IMR-90 (cell line): Measurements from ENCODE around the gene MAP3K5. TPM values are rescaled to one million over a fixed set of nuclear protein-coding genes. Genes with fewer than 3 reads are reported as not detected.

Experiments
- ATAC-seq: fragments of 200-7000 bp; cut with Tn5 transposase; 2 replicates; pipeline ENCODE4 v1.9.1; 2020; ENCODE audit warnings: low read depth, mild to moderate bottlenecking, moderate library complexity
- BruUV-seq: library from RNA; stranded (reverse); fragments of 400-500 nt; replicated peaks from 2 replicates; lab custom pipeline; 2021; lab: Mats Ljungman, UMichigan
- CTCF ChIA-PET: fragments of 300-600 bp; formaldehyde crosslinking; extraction: SDS; loops from one replicate; lab custom pipeline; 2021; ENCODE audit warnings: antibody characterized with exemption; lab: Yijun Ruan, JAX
- POLR2A ChIA-PET: fragments of 300-600 bp; sonication (Branson Sonifier 250); formaldehyde crosslinking; loops from one replicate; lab custom pipeline; 2022; ENCODE audit warnings: antibody characterized with exemption; ENCODE audit not compliant: unreplicated experiment; lab: Charles Lee
- DNase-seq: peaks from one replicate; pipeline ENCODE4 v3.0.0; 2013
- H2AFZ ChIP-seq: replicated peaks from 2 replicates; pipeline ENCODE3; 2013; ENCODE audit warnings: low read length, mild to moderate bottlenecking; ENCODE audit not compliant: poor library complexity
- H2AK5ac ChIP-seq: 2 replicates; pipeline ENCODE4 v1.6.1; 2013; ENCODE audit warnings: low read depth, low read length, inconsistent platforms
- H2AK9ac ChIP-seq: replicated peaks from 2 replicates; pipeline ENCODE3; 2013; ENCODE audit warnings: mild to moderate bottlenecking, low read depth, low read length, moderate library complexity; ENCODE audit not compliant: poor library complexity
- H2BK120ac ChIP-seq: 2 replicates; pipeline ENCODE4 v1.6.1; 2013; ENCODE audit warnings: low read depth, low read length, inconsistent platforms
- H2BK15ac ChIP-seq: 3 replicates; pipeline ENCODE4 v1.6.1; 2013; ENCODE audit warnings: low read depth, low read length, inconsistent platforms
- H2BK20ac ChIP-seq: 2 replicates; pipeline ENCODE4 v1.6.1; 2013; ENCODE audit warnings: low read depth, mild to moderate bottlenecking, inconsistent platforms, low read length, moderate library complexity
- H2BK5ac ChIP-seq: 2 replicates; pipeline ENCODE4 v1.6.1; 2013; ENCODE audit warnings: mild to moderate bottlenecking, low read depth, low read length, inconsistent platforms; ENCODE audit not compliant: poor library complexity, severe bottlenecking
- H3K14ac ChIP-seq: replicated peaks from 2 replicates; pipeline ENCODE4 v1.6.1; 2013; ENCODE audit warnings: low read depth, low read length, inconsistent platforms
- H3K18ac ChIP-seq: 2 replicates; pipeline ENCODE4 v1.6.1; 2013; ENCODE audit warnings: low read depth, low read length, control low read depth
- H3K23ac ChIP-seq: 2 replicates; pipeline ENCODE4 v1.6.1; 2013; ENCODE audit warnings: low read depth, low read length, inconsistent platforms
- H3K27ac ChIP-seq: 2 replicates; pipeline ENCODE4 v1.5.1; 2013; ENCODE audit warnings: mild to moderate bottlenecking, control low read depth, low read length; ENCODE audit not compliant: insufficient read depth
- H3K27me3 ChIP-seq: 2 replicates; pipeline ENCODE4 v1.6.1; 2013; ENCODE audit warnings: low read length; ENCODE audit not compliant: control insufficient read depth, insufficient read depth
- H3K36me3 ChIP-seq: 2 replicates; pipeline ENCODE4 v1.6.1; 2013; ENCODE audit warnings: low read length, mixed read lengths; ENCODE audit not compliant: control insufficient read depth, insufficient read depth
- H3K4ac ChIP-seq: 2 replicates; pipeline ENCODE4 v1.6.1; 2013; ENCODE audit warnings: low read depth, low read length, inconsistent platforms
- H3K4me1 ChIP-seq: 2 replicates; pipeline ENCODE4 v1.6.1; 2013; ENCODE audit warnings: low read length, mixed read lengths; ENCODE audit not compliant: control insufficient read depth, insufficient read depth
- H3K4me2 ChIP-seq: 2 replicates; pipeline ENCODE4 v1.6.1; 2013; ENCODE audit warnings: low read depth, mild to moderate bottlenecking, control low read depth, low read length, moderate library complexity
- H3K4me3 ChIP-seq: 2 replicates; pipeline ENCODE4 v1.5.1; 2013; ENCODE audit warnings: low read depth, mild to moderate bottlenecking, control low read depth, low read length, moderate library complexity; ENCODE audit not compliant: insufficient read depth
- H3K56ac ChIP-seq: 2 replicates; pipeline ENCODE4 v1.6.1; 2013; ENCODE audit warnings: low read length, inconsistent platforms; ENCODE audit not compliant: insufficient read depth; ENCODE audit errors: extremely low read depth
- H3K79me1 ChIP-seq, 2 experiments: 2 replicates each; pipeline ENCODE4 v1.6.1; 2013; ENCODE audit warnings: low read length in 2 of 2, inconsistent platforms in 1 of 2, low read depth in 1 of 2
- H3K9ac ChIP-seq: 2 replicates; pipeline ENCODE4 v1.6.1; 2013; ENCODE audit warnings: low read depth, low read length, control low read depth
- H3K9me1 ChIP-seq: 2 replicates; pipeline ENCODE4 v1.6.1; 2013; ENCODE audit warnings: low read length, inconsistent platforms; ENCODE audit not compliant: insufficient read depth
- H3K9me3 ChIP-seq: 2 replicates; pipeline ENCODE4 v1.6.1; 2013; ENCODE audit warnings: low read length; ENCODE audit not compliant: control insufficient read depth, insufficient read depth
- H4K20me1 ChIP-seq: 2 replicates; pipeline ENCODE4 v1.6.1; 2013; ENCODE audit warnings: low read length, inconsistent platforms; ENCODE audit not compliant: insufficient read depth
- H4K5ac ChIP-seq: 2 replicates; pipeline ENCODE4 v1.6.1; 2013; ENCODE audit warnings: mild to moderate bottlenecking, low read depth, low read length, control low read depth
- H4K8ac ChIP-seq, 2 experiments: 2 replicates each; pipeline ENCODE4 v1.6.1; 2013; ENCODE audit warnings: low read depth in 2 of 2, low read length in 2 of 2, control low read depth in 1 of 2, inconsistent platforms in 1 of 2
- H4K91ac ChIP-seq: 2 replicates; pipeline ENCODE4 v1.6.1; 2013; ENCODE audit warnings: low read depth, low read length, inconsistent platforms; ENCODE audit not compliant: insufficient read depth
- BHLHE40 ChIP-seq: fragments of 150-350 bp; IDR thresholded peaks from 2 replicates; pipeline ENCODE4 v1.6.1; 2016; ENCODE audit warnings: mild to moderate bottlenecking, low read depth, low read length
- CEBPB ChIP-seq: IDR thresholded peaks from 2 replicates; pipeline ENCODE4 v1.6.1; 2012; ENCODE audit warnings: low read depth, low read length, improper control_type of control experiment
- CHD1 ChIP-seq: IDR thresholded peaks from 2 replicates; pipeline ENCODE4 v1.6.1; 2012; ENCODE audit warnings: low read depth, low read length, improper control_type of control experiment
- CTCF ChIP-seq: conservative IDR thresholded peaks from 2 replicates; pipeline ENCODE4 v1.5.1; 2012; ENCODE audit warnings: mild to moderate bottlenecking, low read depth, low read length, improper control_type of control experiment
- ELK1 ChIP-seq: fragments of 150-350 bp; IDR thresholded peaks from 2 replicates; pipeline ENCODE4 v1.6.1; 2016; ENCODE audit warnings: low read depth, mild to moderate bottlenecking, low read length, moderate library complexity, borderline replicate concordance
- FOS ChIP-seq: fragments of 150-350 bp; IDR thresholded peaks from 2 replicates; pipeline ENCODE4 v1.6.1; 2016; ENCODE audit warnings: low read depth, low read length
- MAFK ChIP-seq: IDR thresholded peaks from 2 replicates; pipeline ENCODE4 v1.6.1; 2012; ENCODE audit warnings: low read depth, low read length, improper control_type of control experiment
- MAZ ChIP-seq: IDR thresholded peaks from 2 replicates; pipeline ENCODE4 v1.6.1; 2012; ENCODE audit warnings: low read depth, mild to moderate bottlenecking, low read length, improper control_type of control experiment, moderate library complexity, borderline replicate concordance
- MXI1 ChIP-seq: IDR thresholded peaks from 2 replicates; pipeline ENCODE4 v1.6.1; 2012; ENCODE audit warnings: low read depth, mild to moderate bottlenecking, low read length, moderate library complexity, borderline replicate concordance
- NFE2L2 ChIP-seq: fragments of 150-350 bp; IDR thresholded peaks from 2 replicates; pipeline ENCODE4 v1.6.1; 2016; ENCODE audit warnings: low read depth, mild to moderate bottlenecking, low read length
- POLR2A ChIP-seq: IDR thresholded peaks from 2 replicates; pipeline ENCODE4 v1.6.1; 2012; ENCODE audit warnings: mild to moderate bottlenecking, low read depth, low read length
- RAD21 ChIP-seq: IDR thresholded peaks from 2 replicates; pipeline ENCODE4 v1.6.1; 2012; ENCODE audit warnings: low read length, improper control_type of control experiment
- RCOR1 ChIP-seq: IDR thresholded peaks from 2 replicates; pipeline ENCODE4 v1.6.1; 2012; ENCODE audit warnings: mild to moderate bottlenecking, low read length, improper control_type of control experiment; ENCODE audit not compliant: insufficient replicate concordance
- RFX5 ChIP-seq: IDR thresholded peaks from 2 replicates; pipeline ENCODE4 v1.8.0; 2012; ENCODE audit warnings: low read depth, mild to moderate bottlenecking, low read length, moderate library complexity
- SMC3 ChIP-seq: fragments of 150-350 bp; IDR thresholded peaks from 2 replicates; pipeline ENCODE4 v1.6.1; 2016; ENCODE audit warnings: low read depth, mild to moderate bottlenecking, antibody characterized with exemption, low read length, moderate library complexity
- USF2 ChIP-seq: fragments of 150-350 bp; IDR thresholded peaks from 2 replicates; pipeline ENCODE4 v1.6.1; 2017; ENCODE audit warnings: mild to moderate bottlenecking, antibody characterized with exemption, low read length, low read depth
- WGBS, 2 experiments: methylation state at CpG; one replicate each; pipeline versions ENCODE4 v1.1.5 to v1.1.7; 2013; ENCODE audit warnings: missing lambda C conversion rate in 2 of 2; ENCODE audit not compliant: insufficient read length in 1 of 2; ENCODE audit errors: extremely low coverage in 2 of 2; 5-methylcytosine and 5-hydroxymethylcytosine counted together
- dilution Hi-C: fragments of 300-500 bp; cut with HindIII; formaldehyde crosslinking; loops from one replicate; pipeline ENCODE4 v1.14.3; 2018; ENCODE audit warnings: low sequenced_read_pairs; ENCODE audit not compliant: unreplicated experiment
- in situ Hi-C: fragments of 300-500 bp; cut with MboI; formaldehyde crosslinking; loops from 3 replicates; pipeline ENCODE4 v1.14.3; 2019; ENCODE audit warnings: low sequenced_read_pairs, inconsistent platforms, mixed read lengths
- intact Hi-C: fragments of 100-400 bp; cut with micrococcal nuclease; formaldehyde crosslinking; loops from 2 replicates; pipeline ENCODE4 v1.10.0; 2022
- polyA plus RNA-seq, 3 experiments: library from polyadenylated mRNA; depleted of rRNA; stranded (reverse); fragments of >200 nt; gene quantifications; 2 replicates each; pipeline ENCODE4 v1.2.3, GENCODE V29; 2012; ENCODE audit warnings: low replicate concordance in 1 of 3
- total RNA-seq: library from RNA; depleted of rRNA; stranded (reverse); fragments of >200 nt; gene quantifications from 2 replicates; pipeline ENCODE4 v1.2.3, GENCODE V29; 2012

Gene MAP3K5
- total and polyA plus RNA-seq, 2 of the 4 experiments (the other 2 are of a cell fraction), result 5.4 to 17.6 TPM

- WGBS, 2 experiments, result 100% methylated on average over 1 of the region's 5 CpGs; no CpG with 5 or more reads in 1 of the 2 experiments
- dilution Hi-C loops, result no loop called here
- Histone ChIP-seq H3K9me1 (peaks cover 10% of the 10 kb centered on the region), H3K9me3 (no peaks in the 10 kb centered on the region), H4K20me1 (peaks cover 17% of the 10 kb centered on the region; the same call in 1 of the 2 replicates), H3K36me3 (no peaks in the 10 kb centered on the region), H3K79me1 (peaks cover 43 to 86% of the 10 kb centered on the region in 2 experiments), H2AK5ac (no peak overlapping the region), H4K8ac (no peak overlapping the region), H4K5ac (no peak overlapping the region), H3K18ac (no peak overlapping the region), H3K27me3 (no peaks in the 10 kb centered on the region), H3K4me2 (no peak overlapping the region; the same call in 1 of the 2 replicates), H2BK20ac (no peak overlapping the region), H4K91ac (no peak overlapping the region), H3K4ac (no peak overlapping the region), H3K9ac (no peak overlapping the region), H3K56ac (no peak overlapping the region), H2BK120ac (no peak overlapping the region), H3K27ac (no peak overlapping the region), H3K4me1 (peaks cover 5% of the 10 kb centered on the region), H2BK5ac (no peak overlapping the region), H2AK9ac (no peak overlapping the region), H2BK15ac (no peak overlapping the region), H3K23ac (0 out of 2 replicates have a peak overlapping the region, but pooled peaks have one; percentile 21), H3K14ac (no peak overlapping the region), H2AFZ (no peak overlapping the region), H3K4me3 (no peak overlapping the region)
- intact Hi-C loops, result no loop called here
- CTCF ChIA-PET, result no interaction called here
- POLR2A ChIA-PET, result no interaction called here
- peak; percentile 32; the same call in 1 of the 2 replicates for ATAC-seq
- in situ Hi-C loops, result no loop called here
- no TSS peak for BruUV-seq
- DNase-seq, result peak; percentile 16
- TF ChIP-seq POLR2A (no peak), MAZ (no peak), USF2 (no peak), FOS (no peak), ELK1 (no peak), SMC3 (no peak), RCOR1 (no peak), RFX5 (no peak), MAFK (no peak), CEBPB (no peak), NFE2L2 (no peak), CTCF (no peak), MXI1 (no peak), BHLHE40 (no peak), CHD1 (no peak), RAD21 (no peak)
Measured at GRCh38 chr6:136751522-136751956, 40.7 kb downstream of the MAP3K5 start.
